ENCODE results near the gene ARF1.

Gene ARF1

GRCh38 chr1:228107636-228108035 lies 25.1 kb downstream of the ARF1 start:
- no peak overlapping the region for H3K27ac ChIP-seq
- H3K4me3 ChIP-seq (IDR thresholded peaks at IDR 0.05; ENCODE audit: insufficient read depth, low read depth, low read length), result no peak overlapping the region

DNA sequence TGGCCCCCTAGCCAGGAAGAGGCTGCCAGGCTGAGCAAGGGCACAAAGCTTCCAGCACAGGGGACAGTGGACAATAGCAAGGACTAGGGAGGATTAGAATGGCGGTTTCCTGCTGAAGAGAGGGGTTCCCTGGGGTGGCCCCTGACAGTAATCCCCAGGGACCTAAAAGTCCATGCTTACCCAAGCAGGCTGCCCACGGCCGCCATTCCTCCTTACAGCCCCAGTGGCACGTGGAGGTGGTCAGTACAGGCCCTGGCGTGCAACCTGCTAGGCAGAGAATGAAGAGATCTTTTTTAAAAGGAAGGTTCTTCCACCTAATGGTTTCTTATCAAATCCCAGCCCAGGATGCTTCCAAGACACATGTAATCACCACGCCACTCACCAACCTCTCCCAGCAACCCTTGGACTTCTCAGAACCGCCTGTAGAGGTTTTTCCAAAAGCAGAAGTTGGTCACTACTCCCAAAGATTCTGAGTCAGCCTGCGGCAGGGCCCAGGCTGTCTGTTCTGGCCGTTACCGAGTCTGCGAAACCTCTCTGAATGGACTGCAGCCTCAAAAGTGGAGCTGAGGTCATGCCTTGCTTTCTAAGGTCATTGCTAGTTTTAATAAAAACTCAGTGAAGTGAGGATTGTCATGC lies 25.7 kb downstream of the ARF1 start:
- H2AFZ ChIP-seq (ENCODE audit: low read depth), result no peak overlapping the region
- TF ChIP-seq, protein P1, sequence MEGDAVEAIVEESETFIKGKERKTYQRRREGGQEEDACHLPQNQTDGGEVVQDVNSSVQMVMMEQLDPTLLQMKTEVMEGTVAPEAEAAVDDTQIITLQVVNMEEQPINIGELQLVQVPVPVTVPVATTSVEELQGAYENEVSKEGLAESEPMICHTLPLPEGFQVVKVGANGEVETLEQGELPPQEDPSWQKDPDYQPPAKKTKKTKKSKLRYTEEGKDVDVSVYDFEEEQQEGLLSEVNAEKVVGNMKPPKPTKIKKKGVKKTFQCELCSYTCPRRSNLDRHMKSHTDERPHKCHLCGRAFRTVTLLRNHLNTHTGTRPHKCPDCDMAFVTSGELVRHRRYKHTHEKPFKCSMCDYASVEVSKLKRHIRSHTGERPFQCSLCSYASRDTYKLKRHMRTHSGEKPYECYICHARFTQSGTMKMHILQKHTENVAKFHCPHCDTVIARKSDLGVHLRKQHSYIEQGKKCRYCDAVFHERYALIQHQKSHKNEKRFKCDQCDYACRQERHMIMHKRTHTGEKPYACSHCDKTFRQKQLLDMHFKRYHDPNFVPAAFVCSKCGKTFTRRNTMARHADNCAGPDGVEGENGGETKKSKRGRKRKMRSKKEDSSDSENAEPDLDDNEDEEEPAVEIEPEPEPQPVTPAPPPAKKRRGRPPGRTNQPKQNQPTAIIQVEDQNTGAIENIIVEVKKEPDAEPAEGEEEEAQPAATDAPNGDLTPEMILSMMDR (conservative IDR thresholded peaks at IDR 0.05; ENCODE audit: low read depth, low read length), result no peak
- H4K20me1 ChIP-seq (ENCODE audit: insufficient read depth), result no peaks in the 10 kb centered on the region
- peak overlapping the region; percentile 86; the same call in 1 of the 2 replicates for H3K9ac ChIP-seq
- peaks cover 38% of the 10 kb centered on the region for H3K4me1 ChIP-seq (ENCODE audit: low read depth, poor library complexity, severe bottlenecking)
- peak overlapping the region; percentile 89 for H3K4me2 ChIP-seq
- H3K27me3 ChIP-seq (ENCODE audit: insufficient read depth, low read depth), result no peaks in the 10 kb centered on the region
- H3K4me3 ChIP-seq (IDR thresholded peaks at IDR 0.05; ENCODE audit: insufficient read depth, low read depth, low read length), result no peak overlapping the region
- H3K36me3 ChIP-seq (ENCODE audit: insufficient read depth), result no peaks in the 10 kb centered on the region; the same call in 1 of the 2 replicates
- peak overlapping the region; percentile 35; the same call in 1 of the 2 replicates for H3K27ac ChIP-seq
- H3K79me2 ChIP-seq (ENCODE audit: insufficient read depth, low read depth), result peaks cover 15% of the 10 kb centered on the region; the same call in 1 of the 2 replicates

More at GRCh38 chr1:228107636-228108035, 25.1 kb downstream of the ARF1 start:
- Histone ChIP-seq H4K20me1 (ENCODE audit: insufficient read depth) (no peaks in the 10 kb centered on the region), H3K27me3 (ENCODE audit: insufficient read depth, low read depth) (no peaks in the 10 kb centered on the region), H2AFZ (ENCODE audit: low read depth) (no peak overlapping the region), H3K9ac (no peak overlapping the region), H3K4me1 (ENCODE audit: low read depth, poor library complexity, severe bottlenecking) (peaks cover 33% of the 10 kb centered on the region), H3K4me2 (peak overlapping the region; percentile 89; the same call in 1 of the 2 replicates), H3K79me2 (ENCODE audit: insufficient read depth, low read depth) (peaks cover 15% of the 10 kb centered on the region; the same call in 1 of the 2 replicates), H3K36me3 (ENCODE audit: insufficient read depth) (no peaks in the 10 kb centered on the region; the same call in 1 of the 2 replicates)
- TF ChIP-seq, protein P1 (conservative IDR thresholded peaks at IDR 0.05; ENCODE audit: low read depth, low read length), result no peak

DNA sequence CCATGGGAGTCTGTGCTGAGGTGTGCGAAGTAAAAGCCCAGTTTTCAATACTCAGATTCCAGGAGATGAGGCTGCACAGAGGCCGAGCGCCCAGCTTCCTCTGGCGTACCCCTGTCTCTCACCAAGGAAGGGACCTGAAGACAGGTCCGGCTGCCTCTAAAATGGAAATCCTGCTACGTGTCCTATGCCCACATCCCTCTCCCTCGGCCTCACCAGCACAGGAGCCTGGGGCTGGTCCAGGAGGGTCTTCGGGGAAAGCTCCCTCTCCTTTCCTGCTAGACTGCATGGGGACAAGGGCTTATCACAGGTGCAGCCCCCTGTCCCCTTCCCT lies 26.2 kb downstream of the ARF1 start:
- H2AFZ ChIP-seq (ENCODE audit: low read depth), result peak overlapping the region; percentile 77
- H3K79me2 ChIP-seq (ENCODE audit: insufficient read depth, low read depth), result peaks cover 15% of the 10 kb centered on the region; the same call in 1 of the 2 replicates
- H3K9ac ChIP-seq, result peak overlapping the region; percentile 86
- no peaks in the 10 kb centered on the region; the same call in 1 of the 2 replicates for H3K36me3 ChIP-seq (ENCODE audit: insufficient read depth)
- TF ChIP-seq, protein P1 (conservative IDR thresholded peaks at IDR 0.05; ENCODE audit: low read depth, low read length), result no peak
- peaks cover 39% of the 10 kb centered on the region for H3K4me1 ChIP-seq (ENCODE audit: low read depth, poor library complexity, severe bottlenecking)
- H3K4me3 ChIP-seq (IDR thresholded peaks at IDR 0.05; ENCODE audit: insufficient read depth, low read depth, low read length), result peak overlapping the region; percentile 94
- no peaks in the 10 kb centered on the region for H3K27me3 ChIP-seq (ENCODE audit: insufficient read depth, low read depth)
- H4K20me1 ChIP-seq (ENCODE audit: insufficient read depth), result no peaks in the 10 kb centered on the region
- H3K27ac ChIP-seq, result peak overlapping the region; percentile 35
- peak overlapping the region; percentile 89 for H3K4me2 ChIP-seq

GRCh38 chr1:228109073-228109961 lies 26.8 kb downstream of the ARF1 start, which contains the start of gene MRPL55:
Gene MRPL55, minus strand, starts transcription at chr1:228109299. Its CDS starts 1,039 bp downstream, at chr1:228108260.
- H3K4me3 ChIP-seq (IDR thresholded peaks at IDR 0.05; ENCODE audit: insufficient read depth, low read depth, low read length), result peak within 1 kb of the TSS; percentile 94
- TF ChIP-seq, protein P1 (conservative IDR thresholded peaks at IDR 0.05; ENCODE audit: low read depth, low read length), result no peak
- no peaks in the 10 kb centered on the region for H3K27me3 ChIP-seq (ENCODE audit: insufficient read depth, low read depth)
- H4K20me1 ChIP-seq (ENCODE audit: insufficient read depth), result no peaks in the 10 kb centered on the region
- H3K9ac ChIP-seq, result peak within 1 kb of the TSS; percentile 86
- peak within 1 kb of the TSS; percentile 89 for H3K4me2 ChIP-seq
- peaks cover 39% of the 10 kb centered on the region for H3K4me1 ChIP-seq (ENCODE audit: low read depth, poor library complexity, severe bottlenecking)
- no peaks in the 10 kb centered on the region; the same call in 1 of the 2 replicates for H3K36me3 ChIP-seq (ENCODE audit: insufficient read depth)
- H2AFZ ChIP-seq (ENCODE audit: low read depth), result peak within 1 kb of the TSS; percentile 77
- peaks cover 15% of the 10 kb centered on the region; the same call in 1 of the 2 replicates for H3K79me2 ChIP-seq (ENCODE audit: insufficient read depth, low read depth)
- H3K27ac ChIP-seq, result peak within 1 kb of the TSS; percentile 37
